Measurements from ENCODE around the gene NLRP4.

NLRP4 gene, protein sequence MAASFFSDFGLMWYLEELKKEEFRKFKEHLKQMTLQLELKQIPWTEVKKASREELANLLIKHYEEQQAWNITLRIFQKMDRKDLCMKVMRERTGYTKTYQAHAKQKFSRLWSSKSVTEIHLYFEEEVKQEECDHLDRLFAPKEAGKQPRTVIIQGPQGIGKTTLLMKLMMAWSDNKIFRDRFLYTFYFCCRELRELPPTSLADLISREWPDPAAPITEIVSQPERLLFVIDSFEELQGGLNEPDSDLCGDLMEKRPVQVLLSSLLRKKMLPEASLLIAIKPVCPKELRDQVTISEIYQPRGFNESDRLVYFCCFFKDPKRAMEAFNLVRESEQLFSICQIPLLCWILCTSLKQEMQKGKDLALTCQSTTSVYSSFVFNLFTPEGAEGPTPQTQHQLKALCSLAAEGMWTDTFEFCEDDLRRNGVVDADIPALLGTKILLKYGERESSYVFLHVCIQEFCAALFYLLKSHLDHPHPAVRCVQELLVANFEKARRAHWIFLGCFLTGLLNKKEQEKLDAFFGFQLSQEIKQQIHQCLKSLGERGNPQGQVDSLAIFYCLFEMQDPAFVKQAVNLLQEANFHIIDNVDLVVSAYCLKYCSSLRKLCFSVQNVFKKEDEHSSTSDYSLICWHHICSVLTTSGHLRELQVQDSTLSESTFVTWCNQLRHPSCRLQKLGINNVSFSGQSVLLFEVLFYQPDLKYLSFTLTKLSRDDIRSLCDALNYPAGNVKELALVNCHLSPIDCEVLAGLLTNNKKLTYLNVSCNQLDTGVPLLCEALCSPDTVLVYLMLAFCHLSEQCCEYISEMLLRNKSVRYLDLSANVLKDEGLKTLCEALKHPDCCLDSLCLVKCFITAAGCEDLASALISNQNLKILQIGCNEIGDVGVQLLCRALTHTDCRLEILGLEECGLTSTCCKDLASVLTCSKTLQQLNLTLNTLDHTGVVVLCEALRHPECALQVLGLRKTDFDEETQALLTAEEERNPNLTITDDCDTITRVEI

GRCh38 chr19:55836340-55836739 lies at the start of gene NLRP4:
NLRP4 (plus strand) TSS chr19:55836540; CDS start chr19:55852081, 15,541 bp downstream.
- no peak for DNase-seq

GRCh38 chr19:55795021-55795420 lies 41.3 kb upstream of the NLRP4 start:
- no peak for DNase-seq

DNA sequence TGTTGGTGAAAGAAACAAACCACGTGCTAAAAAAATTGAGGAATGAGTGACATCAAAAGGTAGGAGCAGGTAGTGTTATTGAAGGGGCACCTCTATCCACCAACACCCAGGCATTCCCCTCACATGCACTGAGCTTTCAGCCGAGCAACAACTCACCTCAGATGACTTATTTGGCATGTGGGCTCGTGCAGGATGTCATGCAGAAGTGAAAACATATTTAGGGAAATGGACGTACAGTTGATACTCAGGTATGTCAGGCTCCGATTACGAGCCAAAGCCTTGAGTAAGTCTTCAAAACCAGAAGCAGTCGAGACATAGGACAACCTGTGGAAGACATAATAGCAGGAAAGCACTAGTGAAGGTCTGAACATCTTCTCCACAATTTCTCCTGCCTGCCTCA lies 34.9 kb upstream of the NLRP4 start:
- no peak for DNase-seq

- no peak for DNase-seq
These were observed 34.1 kb upstream of the NLRP4 start for GRCh38 chr19:55802281-55802680.

DNA sequence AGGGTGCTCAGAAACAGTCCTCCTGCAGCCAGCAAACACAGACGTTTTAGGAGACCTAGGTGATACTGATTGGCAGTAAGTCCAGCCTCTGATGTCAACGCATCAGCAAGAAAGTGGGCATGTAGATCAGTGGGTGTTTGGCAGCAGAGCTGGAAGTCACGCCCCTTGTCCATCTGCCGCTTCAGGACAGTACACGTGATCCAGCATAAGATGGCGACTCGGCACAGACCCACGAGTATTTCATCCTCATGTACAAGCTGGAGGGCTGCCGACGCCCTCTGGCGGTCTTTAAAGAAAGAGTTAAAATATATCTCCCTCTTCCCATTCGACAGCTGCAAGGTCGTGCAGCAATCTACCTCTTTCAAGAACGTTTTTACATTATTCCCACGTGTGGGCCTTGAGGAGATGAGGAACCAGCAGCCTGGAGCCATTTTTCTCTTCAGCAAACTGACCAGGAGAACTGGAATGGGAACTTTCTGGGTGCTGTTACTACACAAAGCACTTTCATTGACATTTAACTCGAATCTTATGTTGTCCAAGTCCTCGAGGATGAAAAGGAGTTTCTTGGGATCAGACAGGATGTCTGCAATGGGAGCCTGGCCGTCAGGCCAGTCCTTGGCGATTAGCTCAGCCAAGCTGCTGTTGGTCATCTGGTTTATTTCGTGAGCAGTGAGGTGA lies 26.8 kb upstream of the NLRP4 start:
- peak; percentile 71 to 85 for DNase-seq

GRCh38 chr19:55811340-55811739 lies 25.0 kb upstream of the NLRP4 start:
- DNase-seq: no peak

GRCh38 chr19:55812449-55812848 lies 23.9 kb upstream of the NLRP4 start:
- no peak for DNase-seq

DNA sequence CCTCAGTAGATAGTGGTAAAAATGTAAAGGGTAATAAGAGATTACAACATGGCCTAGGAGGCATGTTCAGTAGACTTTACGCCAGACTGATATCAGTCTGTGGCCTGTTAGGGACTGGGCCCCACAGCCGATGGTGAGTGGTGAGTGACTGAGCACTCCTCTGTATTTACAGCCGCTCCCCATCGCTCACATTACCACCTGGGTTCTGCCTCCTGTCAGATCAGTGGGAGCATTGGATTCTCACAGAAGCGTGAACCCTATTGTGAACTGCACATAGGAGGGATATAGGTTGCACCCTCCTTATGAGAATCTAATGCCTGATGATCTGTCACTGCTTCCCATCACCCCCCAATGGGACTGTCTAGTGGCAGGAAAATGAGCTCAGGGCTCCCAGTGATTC lies 22.4 kb upstream of the NLRP4 start:
- no peak for DNase-seq

GRCh38 chr19:55820037-55820436 lies 16.3 kb upstream of the NLRP4 start:
- DNase-seq: no peak

DNA sequence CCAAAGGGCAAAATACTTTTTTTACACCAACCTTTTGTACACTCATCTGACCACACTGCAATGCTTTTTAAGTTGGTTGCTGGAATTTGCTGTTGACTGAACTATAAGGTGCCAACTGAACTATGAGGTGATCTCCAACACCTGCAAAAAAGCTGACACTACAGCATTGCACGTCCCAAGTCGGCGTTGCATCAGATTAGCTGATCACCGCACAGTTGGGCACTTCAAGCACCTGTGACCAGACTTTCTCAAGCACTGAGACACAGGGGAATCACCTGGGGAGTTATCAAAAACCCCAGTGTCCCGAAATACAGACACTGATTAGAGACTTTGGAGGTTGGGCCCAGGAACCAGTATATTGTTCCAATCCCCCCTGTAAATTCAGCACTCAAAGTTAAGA lies 5.7 kb upstream of the NLRP4 start:
- DNase-seq: no peak

- DNase-seq: no peak
These were observed 4.5 kb upstream of the NLRP4 start, which contains the start of gene NLRP11 for GRCh38 chr19:55831846-55832245. NLRP11 (minus strand) TSS chr19:55831999; CDS start chr19:55818174, 13,825 bp downstream.

DNA sequence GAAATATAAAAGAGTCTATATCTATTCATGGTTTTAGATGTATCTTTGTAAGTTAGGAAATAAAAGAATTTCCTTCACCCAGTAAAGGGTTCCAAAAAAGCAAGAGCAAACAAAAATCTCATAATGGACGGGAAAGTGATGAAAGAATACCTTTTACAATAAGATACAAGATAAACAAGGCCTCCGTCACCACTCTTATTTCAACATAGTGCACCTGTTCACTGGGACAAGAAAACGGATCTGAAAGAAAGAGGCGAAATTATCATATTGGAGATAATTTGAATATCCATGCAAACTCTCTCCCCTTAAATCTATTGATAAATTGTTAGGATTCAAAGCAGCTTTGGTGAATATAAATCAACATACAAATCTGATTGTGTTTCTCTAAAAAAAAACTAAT lies 3.7 kb upstream of the NLRP4 start:
- no peak for DNase-seq

DNA sequence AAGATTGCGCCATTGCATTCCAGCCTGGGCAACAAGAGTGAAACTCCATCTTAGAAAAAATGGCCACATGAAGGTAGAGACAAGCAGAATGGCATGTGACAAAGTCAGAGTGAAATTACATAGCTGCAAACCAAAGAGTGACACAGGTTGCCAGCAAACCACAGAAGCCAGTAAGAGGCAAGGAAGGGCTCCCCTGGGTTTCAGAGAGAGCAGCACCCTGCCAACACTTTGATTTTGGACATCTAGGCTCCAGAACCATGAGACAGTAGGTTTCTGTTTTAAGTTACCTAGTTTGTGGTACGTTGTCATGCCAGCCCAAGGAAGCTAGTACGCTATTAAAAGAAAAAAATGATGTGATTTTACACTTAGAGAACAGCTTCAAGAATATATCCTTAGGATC lies 1.9 kb downstream of the NLRP4 start:
- DNase-seq: no peak

- no peak for DNase-seq
These were observed 2.6 kb downstream of the NLRP4 start for GRCh38 chr19:55838906-55839305.

DNA sequence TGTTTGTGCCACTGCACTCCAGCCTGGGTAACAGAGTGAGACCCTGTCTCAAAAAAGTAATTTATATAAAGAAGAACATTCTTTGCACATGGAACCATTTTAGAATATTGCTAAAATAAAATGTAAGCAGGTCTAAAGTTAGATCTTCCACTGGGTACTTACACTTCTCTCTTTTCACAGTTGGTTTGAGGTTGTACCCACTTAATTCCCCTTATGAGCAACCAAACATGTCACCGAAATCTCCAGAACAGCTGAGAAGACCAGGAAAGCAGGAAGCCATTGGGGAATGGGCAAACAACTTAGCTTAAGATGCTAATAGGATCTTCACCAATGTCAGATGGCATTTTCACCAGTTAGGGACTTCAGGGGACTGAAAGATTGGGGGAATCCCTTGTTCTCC lies 18.8 kb downstream of the NLRP4 start:
- no peak for DNase-seq

DNA sequence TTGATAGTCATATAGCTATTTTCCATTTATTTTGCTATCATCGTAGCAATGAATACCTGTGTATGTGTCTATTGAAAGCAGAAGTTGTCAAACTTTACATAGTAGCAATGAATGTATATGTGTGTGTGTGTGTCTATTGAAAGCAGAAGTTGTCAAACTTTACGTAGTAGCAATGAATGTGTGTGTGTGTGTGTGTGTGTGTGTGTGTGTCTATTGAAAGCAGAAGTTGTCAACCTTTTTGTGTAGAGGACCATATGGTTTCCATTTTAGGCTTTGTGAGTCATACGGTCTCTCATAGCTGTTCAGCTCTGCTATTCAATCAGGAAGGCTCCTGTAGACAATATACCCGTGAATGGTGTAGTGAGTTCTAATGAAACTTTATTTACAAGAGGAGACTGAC lies 20.8 kb downstream of the NLRP4 start:
- DNase-seq: no peak

DNA sequence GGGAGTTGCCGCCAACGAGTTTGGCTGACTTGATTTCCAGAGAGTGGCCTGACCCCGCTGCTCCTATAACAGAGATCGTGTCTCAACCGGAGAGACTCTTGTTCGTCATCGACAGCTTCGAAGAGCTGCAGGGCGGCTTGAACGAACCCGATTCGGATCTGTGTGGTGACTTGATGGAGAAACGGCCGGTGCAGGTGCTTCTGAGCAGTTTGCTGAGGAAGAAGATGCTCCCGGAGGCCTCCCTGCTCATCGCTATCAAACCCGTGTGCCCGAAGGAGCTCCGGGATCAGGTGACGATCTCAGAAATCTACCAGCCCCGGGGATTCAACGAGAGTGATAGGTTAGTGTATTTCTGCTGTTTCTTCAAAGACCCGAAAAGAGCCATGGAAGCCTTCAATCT lies 21.6 kb downstream of the NLRP4 start:
- DNase-seq: no peak

DNA sequence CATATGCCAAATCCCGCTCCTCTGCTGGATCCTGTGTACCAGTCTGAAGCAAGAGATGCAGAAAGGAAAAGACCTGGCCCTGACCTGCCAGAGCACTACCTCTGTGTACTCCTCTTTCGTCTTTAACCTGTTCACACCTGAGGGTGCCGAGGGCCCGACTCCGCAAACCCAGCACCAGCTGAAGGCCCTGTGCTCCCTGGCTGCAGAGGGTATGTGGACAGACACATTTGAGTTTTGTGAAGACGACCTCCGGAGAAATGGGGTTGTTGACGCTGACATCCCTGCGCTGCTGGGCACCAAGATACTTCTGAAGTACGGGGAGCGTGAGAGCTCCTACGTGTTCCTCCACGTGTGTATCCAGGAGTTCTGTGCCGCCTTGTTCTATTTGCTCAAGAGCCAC lies 22.1 kb downstream of the NLRP4 start:
- no peak for DNase-seq

- no peak for DNase-seq
These were observed 22.6 kb downstream of the NLRP4 start for GRCh38 chr19:55858969-55859368.

DNA sequence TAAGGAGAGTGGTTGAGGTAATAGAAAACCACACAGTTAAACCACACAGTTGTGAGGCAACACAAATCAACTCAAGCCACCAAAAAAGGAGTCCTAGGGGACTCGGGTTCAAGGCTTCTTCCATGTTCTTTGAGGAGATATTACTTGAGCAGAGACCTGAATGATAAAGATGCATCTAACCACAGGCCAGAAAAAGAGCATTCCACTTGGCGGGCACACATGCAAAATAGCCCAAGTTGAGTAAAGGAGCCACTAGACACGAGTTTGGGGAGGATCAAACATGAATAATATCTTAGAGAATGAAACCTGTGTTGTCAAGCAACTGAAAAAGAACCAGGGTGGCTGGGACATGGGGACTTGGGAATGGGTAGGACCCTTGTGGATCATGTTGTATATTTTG lies 30.2 kb downstream of the NLRP4 start:
- no peak for DNase-seq

GRCh38 chr19:55867101-55867500 lies 30.8 kb downstream of the NLRP4 start:
- DNase-seq: no peak

- no peak for DNase-seq
These were observed 34.4 kb downstream of the NLRP4 start for GRCh38 chr19:55870736-55871135.

GRCh38 chr19:55877211-55877610 lies 40.9 kb downstream of the NLRP4 start:
- no peak for DNase-seq

Measured in NCI-H524 (cell line).